ENCODE results near the gene BANK1. TPM values are rescaled to one million over a fixed set of nuclear protein-coding genes. Genes with fewer than 3 reads are reported as not detected.
A peak's percentile ranks its signal among the peaks of the same experiment; 100 is the strongest.

The BANK1 gene
- total and polyA plus RNA-seq, 5 donors from 2014 or later = 0.18 to 2.9 (median 0.98) TPM

- ATAC-seq (ENCODE audit: low read depth in 2 of 2) = no peak
- DNase-seq = no peak
- Mint-ChIP-seq H3K4me3 (no peak overlapping the region), H3K36me3 (no peaks in the 10 kb centered on the region), H3K9me3 (peaks cover 0 to 5% (median 2%) of the 10 kb centered on the region in 7 donors), H3K4me1 (no peaks in the 10 kb centered on the region), H3K27ac (no peak overlapping the region), H3K27me3 (peaks cover 5% of the 10 kb centered on the region)
- Histone ChIP-seq H3K27ac (ENCODE audit: insufficient read depth, low read length, poor library complexity, severe bottlenecking) (no peak overlapping the region), H3K36me3 (ENCODE audit: control insufficient read depth, insufficient read depth, low read length) (no peaks in the 10 kb centered on the region), H3K4me1 (ENCODE audit: control insufficient read depth, insufficient read depth, low read length, poor library complexity, severe bottlenecking) (no peaks in the 10 kb centered on the region), H3K4me3 (ENCODE audit: low read depth, low read length) (no peak overlapping the region), H3K9me3 (ENCODE audit: control insufficient read depth in 2 of 2, low read length in 2 of 2) (no peaks in the 10 kb centered on the region), H3K27me3 (ENCODE audit: control insufficient read depth, insufficient read depth, low read length) (no peaks in the 10 kb centered on the region)
Observed at GRCh38 chr4:102080184-102080583, 289.7 kb downstream of the BANK1 start.

GRCh38 chr4:102089850-102090621, 299.5 kb downstream of the BANK1 start:
- Mint-ChIP-seq H3K4me3 (no peak overlapping the region), H3K9me3 (peaks cover 0 to 4% (median 0%) of the 10 kb centered on the region in 7 donors), H3K27me3 (no peaks in the 10 kb centered on the region), H3K36me3 (no peaks in the 10 kb centered on the region), H3K4me1 (no peaks in the 10 kb centered on the region), H3K27ac (no peak overlapping the region)
- DNase-seq = no peak
- no peak overlapping the region for H3K27ac ChIP-seq (ENCODE audit: insufficient read depth, low read length, poor library complexity, severe bottlenecking)
- H3K27me3 ChIP-seq (ENCODE audit: control insufficient read depth, insufficient read depth, low read length) = no peaks in the 10 kb centered on the region
- ATAC-seq (ENCODE audit: low read depth in 2 of 2) = no peak
- H3K36me3 ChIP-seq (ENCODE audit: control insufficient read depth, insufficient read depth, low read length) = no peaks in the 10 kb centered on the region
- no peaks in the 10 kb centered on the region for H3K9me3 ChIP-seq (ENCODE audit: control insufficient read depth in 2 of 2, low read length in 2 of 2)
- H3K4me3 ChIP-seq (ENCODE audit: low read depth, low read length) = no peak overlapping the region
- no peaks in the 10 kb centered on the region for H3K4me1 ChIP-seq (ENCODE audit: control insufficient read depth, insufficient read depth, low read length, poor library complexity, severe bottlenecking)

DNA sequence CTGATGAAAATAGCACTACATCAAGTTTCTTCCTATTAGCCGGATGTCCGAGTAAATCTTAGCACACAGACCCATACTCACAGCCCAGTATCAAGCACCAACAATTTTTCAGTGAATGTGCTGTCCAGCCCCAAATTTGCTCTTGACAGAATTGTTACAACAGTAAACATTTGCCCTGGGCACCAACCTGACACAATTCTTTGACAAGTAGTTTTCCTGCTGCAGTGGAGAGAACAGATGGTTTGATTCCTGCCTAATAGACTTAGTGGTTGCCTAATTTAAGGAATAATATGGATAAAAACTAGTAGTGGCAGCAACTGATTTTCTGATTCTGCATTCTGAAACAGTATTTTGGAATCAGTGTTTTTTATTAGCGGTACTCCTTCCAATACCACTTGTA, 301.1 kb downstream of the BANK1 start:
- ATAC-seq (ENCODE audit: low read depth in 2 of 2) (no peak), DNase-seq (no peak)
- Mint-ChIP-seq H3K4me1 (no peaks in the 10 kb centered on the region), H3K27ac (no peak overlapping the region), H3K4me3 (no peak overlapping the region), H3K9me3 (peaks cover 0 to 3% (median 0%) of the 10 kb centered on the region in 7 donors), H3K27me3 (no peaks in the 10 kb centered on the region), H3K36me3 (no peaks in the 10 kb centered on the region)
- Histone ChIP-seq H3K27me3 (ENCODE audit: control insufficient read depth, insufficient read depth, low read length) (no peaks in the 10 kb centered on the region), H3K9me3 (ENCODE audit: control insufficient read depth in 2 of 2, low read length in 2 of 2) (no peaks in the 10 kb centered on the region), H3K27ac (ENCODE audit: insufficient read depth, low read length, poor library complexity, severe bottlenecking) (no peak overlapping the region), H3K4me1 (ENCODE audit: control insufficient read depth, insufficient read depth, low read length, poor library complexity, severe bottlenecking) (no peaks in the 10 kb centered on the region), H3K36me3 (ENCODE audit: control insufficient read depth, insufficient read depth, low read length) (no peaks in the 10 kb centered on the region), H3K4me3 (ENCODE audit: low read depth, low read length) (no peak overlapping the region)

GRCh38 chr4:102094481-102094880, 304.0 kb downstream of the BANK1 start:
- Mint-ChIP-seq H3K27me3 (no peaks in the 10 kb centered on the region), H3K36me3 (no peaks in the 10 kb centered on the region), H3K4me3 (no peak overlapping the region), H3K4me1 (no peaks in the 10 kb centered on the region), H3K27ac (no peak overlapping the region), H3K9me3 (peaks cover 0 to 3% (median 0%) of the 10 kb centered on the region in 7 donors)
- Histone ChIP-seq H3K4me1 (ENCODE audit: control insufficient read depth, insufficient read depth, low read length, poor library complexity, severe bottlenecking) (no peaks in the 10 kb centered on the region), H3K9me3 (ENCODE audit: control insufficient read depth in 2 of 2, low read length in 2 of 2) (no peaks in the 10 kb centered on the region), H3K36me3 (ENCODE audit: control insufficient read depth, insufficient read depth, low read length) (no peaks in the 10 kb centered on the region), H3K27me3 (ENCODE audit: control insufficient read depth, insufficient read depth, low read length) (no peaks in the 10 kb centered on the region), H3K4me3 (ENCODE audit: low read depth, low read length) (no peak overlapping the region), H3K27ac (ENCODE audit: insufficient read depth, low read length, poor library complexity, severe bottlenecking) (no peak overlapping the region)
- ATAC-seq (ENCODE audit: low read depth in 2 of 2) (no peak), DNase-seq (no peak)

- Histone ChIP-seq H3K4me1 (ENCODE audit: control insufficient read depth, insufficient read depth, low read length, poor library complexity, severe bottlenecking) (no peaks in the 10 kb centered on the region), H3K9me3 (ENCODE audit: control insufficient read depth in 2 of 2, low read length in 2 of 2) (peaks cover 3 to 7% of the 10 kb centered on the region in 2 experiments), H3K27me3 (ENCODE audit: control insufficient read depth, insufficient read depth, low read length) (no peaks in the 10 kb centered on the region), H3K36me3 (ENCODE audit: control insufficient read depth, insufficient read depth, low read length) (no peaks in the 10 kb centered on the region), H3K4me3 (ENCODE audit: low read depth, low read length) (no peak overlapping the region), H3K27ac (ENCODE audit: insufficient read depth, low read length, poor library complexity, severe bottlenecking) (no peak overlapping the region)
- H3K4me3 Mint-ChIP-seq = no peak overlapping the region
- peaks cover 4% of the 10 kb centered on the region for H3K27me3 Mint-ChIP-seq
- DNase-seq (no peak), ATAC-seq (ENCODE audit: low read depth in 2 of 2) (no peak)
- H3K36me3 Mint-ChIP-seq = no peaks in the 10 kb centered on the region
- no peak overlapping the region for H3K27ac Mint-ChIP-seq
- H3K4me1 Mint-ChIP-seq = no peaks in the 10 kb centered on the region
- H3K9me3 Mint-ChIP-seq = peaks cover 1 to 24% (median 6%) of the 10 kb centered on the region in 7 donors
Observed at GRCh38 chr4:102103368-102103767, 312.8 kb downstream of the BANK1 start.

DNA sequence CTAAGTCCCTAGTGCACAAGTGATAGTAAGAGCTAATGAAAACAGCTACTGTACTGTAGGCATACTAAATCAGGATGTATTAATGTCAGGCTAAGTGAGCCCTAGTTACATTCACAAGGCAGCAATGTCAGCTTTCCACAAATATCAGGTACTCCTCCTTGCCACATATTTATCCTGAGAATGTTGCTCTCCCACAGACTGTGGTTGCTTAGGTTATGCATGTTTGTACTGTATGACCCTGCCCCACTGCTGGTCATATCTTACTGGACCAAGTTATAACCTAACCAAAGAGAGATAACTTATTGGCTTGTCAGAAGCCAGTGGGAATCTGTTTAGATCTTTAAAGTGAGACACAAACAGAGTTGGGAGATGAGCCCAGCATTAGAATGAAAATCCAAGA, 313.7 kb downstream of the BANK1 start:
- no peak for ATAC-seq (ENCODE audit: low read depth in 2 of 2)
- H3K36me3 ChIP-seq (ENCODE audit: control insufficient read depth, insufficient read depth, low read length) = no peaks in the 10 kb centered on the region
- Mint-ChIP-seq H3K4me3 (no peak overlapping the region), H3K36me3 (no peaks in the 10 kb centered on the region), H3K27ac (no peak overlapping the region), H3K4me1 (no peaks in the 10 kb centered on the region), H3K9me3 (peaks cover 3 to 29% (median 6%) of the 10 kb centered on the region in 7 donors), H3K27me3 (peaks cover 4% of the 10 kb centered on the region)
- no peaks in the 10 kb centered on the region for H3K4me1 ChIP-seq (ENCODE audit: control insufficient read depth, insufficient read depth, low read length, poor library complexity, severe bottlenecking)
- no peak overlapping the region for H3K27ac ChIP-seq (ENCODE audit: insufficient read depth, low read length, poor library complexity, severe bottlenecking)
- no peaks in the 10 kb centered on the region for H3K27me3 ChIP-seq (ENCODE audit: control insufficient read depth, insufficient read depth, low read length)
- DNase-seq = no peak
- no peak overlapping the region for H3K4me3 ChIP-seq (ENCODE audit: low read depth, low read length)
- H3K9me3 ChIP-seq (ENCODE audit: control insufficient read depth in 2 of 2, low read length in 2 of 2) = peaks cover 3 to 7% of the 10 kb centered on the region in 2 experiments

DNA sequence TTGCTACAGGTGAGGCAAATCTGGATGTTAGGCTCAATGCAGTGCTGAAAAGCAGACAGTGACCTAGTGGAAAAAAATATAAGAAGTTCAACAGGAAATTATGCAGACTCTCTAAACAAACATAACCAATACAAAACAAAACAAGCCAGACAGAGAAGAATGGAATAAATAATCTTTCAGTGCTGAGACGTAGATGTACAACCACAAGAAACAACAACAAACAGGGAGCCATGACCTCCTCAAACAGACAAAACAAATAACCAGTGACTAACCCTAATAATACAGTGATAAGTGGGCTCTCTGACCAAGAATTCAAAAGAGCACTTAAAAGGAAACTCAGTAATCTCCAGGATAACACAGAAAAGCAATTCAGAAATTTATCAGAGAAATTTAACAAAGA, 315.5 kb downstream of the BANK1 start:
- DNase-seq = no peak
- H3K36me3 ChIP-seq (ENCODE audit: control insufficient read depth, insufficient read depth, low read length) = no peaks in the 10 kb centered on the region
- Mint-ChIP-seq H3K4me3 (no peak overlapping the region), H3K9me3 (peaks cover 3 to 29% (median 9%) of the 10 kb centered on the region in 7 donors), H3K27ac (peak overlapping the region in 1 of 3 donors; percentile 4), H3K4me1 (no peaks in the 10 kb centered on the region), H3K27me3 (peaks cover 4% of the 10 kb centered on the region), H3K36me3 (no peaks in the 10 kb centered on the region)
- H3K9me3 ChIP-seq (ENCODE audit: control insufficient read depth in 2 of 2, low read length in 2 of 2) = peaks cover 3 to 7% of the 10 kb centered on the region in 2 experiments
- no peaks in the 10 kb centered on the region for H3K27me3 ChIP-seq (ENCODE audit: control insufficient read depth, insufficient read depth, low read length)
- H3K4me3 ChIP-seq (ENCODE audit: low read depth, low read length) = no peak overlapping the region
- H3K27ac ChIP-seq (ENCODE audit: insufficient read depth, low read length, poor library complexity, severe bottlenecking) = no peak overlapping the region
- no peak for ATAC-seq (ENCODE audit: low read depth in 2 of 2)
- no peaks in the 10 kb centered on the region for H3K4me1 ChIP-seq (ENCODE audit: control insufficient read depth, insufficient read depth, low read length, poor library complexity, severe bottlenecking)

DNA sequence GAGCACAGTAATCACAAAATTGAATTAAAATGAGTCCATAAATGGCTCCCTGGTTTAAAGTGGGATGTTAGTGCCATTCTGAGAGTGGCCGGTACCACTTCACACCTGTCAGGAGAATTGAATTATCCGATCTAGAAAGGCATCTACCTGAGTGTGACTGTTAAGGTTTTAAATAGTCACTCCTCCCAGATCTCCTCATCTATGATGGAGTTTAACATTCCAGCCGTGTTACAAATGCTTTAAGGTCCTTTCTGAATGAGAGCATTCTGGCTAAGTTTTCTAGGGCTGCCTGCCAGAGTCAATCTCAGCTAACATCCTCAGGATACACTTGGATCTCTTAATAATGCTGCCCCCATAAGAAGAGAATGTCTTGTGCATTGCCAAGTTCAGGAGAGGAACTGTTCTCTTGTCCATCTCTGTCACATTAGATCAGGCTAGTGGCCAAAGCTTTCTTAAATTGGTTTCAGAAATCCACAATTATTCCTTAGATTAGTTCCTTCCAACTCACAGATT, 323.6 kb downstream of the BANK1 start:
- no peaks in the 10 kb centered on the region for H3K4me1 Mint-ChIP-seq
- DNase-seq (no peak), ATAC-seq (ENCODE audit: low read depth in 2 of 2) (no peak)
- Histone ChIP-seq H3K9me3 (ENCODE audit: control insufficient read depth in 2 of 2, low read length in 2 of 2) (no peaks in the 10 kb centered on the region), H3K4me1 (ENCODE audit: control insufficient read depth, insufficient read depth, low read length, poor library complexity, severe bottlenecking) (no peaks in the 10 kb centered on the region), H3K36me3 (ENCODE audit: control insufficient read depth, insufficient read depth, low read length) (no peaks in the 10 kb centered on the region), H3K4me3 (ENCODE audit: low read depth, low read length) (no peak overlapping the region), H3K27ac (ENCODE audit: insufficient read depth, low read length, poor library complexity, severe bottlenecking) (no peak overlapping the region), H3K27me3 (ENCODE audit: control insufficient read depth, insufficient read depth, low read length) (no peaks in the 10 kb centered on the region)
- H3K9me3 Mint-ChIP-seq = peaks cover 0 to 9% (median under 1%) of the 10 kb centered on the region in 7 donors
- H3K36me3 Mint-ChIP-seq = no peaks in the 10 kb centered on the region
- H3K27ac Mint-ChIP-seq = no peak overlapping the region
- H3K27me3 Mint-ChIP-seq = no peaks in the 10 kb centered on the region
- no peak overlapping the region for H3K4me3 Mint-ChIP-seq

All from CD4-positive, CD25-positive, alpha-beta regulatory T cell (primary cell).